HEK293 (cell line): ENCODE data around the gene ZDHHC8.

Experiments used
- YY1 ChIP-seq: fragments of 450-650 bp; formaldehyde crosslinking; IDR thresholded peaks from 2 replicates; pipeline ENCODE4 v1.5.1; 2018; ENCODE audit warnings: missing biosample characterization, missing genetic modification characterization
- ZNF510 ChIP-seq: fragments of 450-650 bp; formaldehyde crosslinking; IDR thresholded peaks from 2 replicates; pipeline ENCODE4 v1.5.1; 2018; ENCODE audit warnings: mild to moderate bottlenecking, missing genetic modification characterization, missing biosample characterization; ENCODE audit not compliant: insufficient replicate concordance
- ZNF558 ChIP-seq: fragments of 450-650 bp; formaldehyde crosslinking; IDR thresholded peaks from 2 replicates; pipeline ENCODE4 v1.5.1; 2016; ENCODE audit warnings: missing biosample characterization, missing genetic modification characterization

DNA sequence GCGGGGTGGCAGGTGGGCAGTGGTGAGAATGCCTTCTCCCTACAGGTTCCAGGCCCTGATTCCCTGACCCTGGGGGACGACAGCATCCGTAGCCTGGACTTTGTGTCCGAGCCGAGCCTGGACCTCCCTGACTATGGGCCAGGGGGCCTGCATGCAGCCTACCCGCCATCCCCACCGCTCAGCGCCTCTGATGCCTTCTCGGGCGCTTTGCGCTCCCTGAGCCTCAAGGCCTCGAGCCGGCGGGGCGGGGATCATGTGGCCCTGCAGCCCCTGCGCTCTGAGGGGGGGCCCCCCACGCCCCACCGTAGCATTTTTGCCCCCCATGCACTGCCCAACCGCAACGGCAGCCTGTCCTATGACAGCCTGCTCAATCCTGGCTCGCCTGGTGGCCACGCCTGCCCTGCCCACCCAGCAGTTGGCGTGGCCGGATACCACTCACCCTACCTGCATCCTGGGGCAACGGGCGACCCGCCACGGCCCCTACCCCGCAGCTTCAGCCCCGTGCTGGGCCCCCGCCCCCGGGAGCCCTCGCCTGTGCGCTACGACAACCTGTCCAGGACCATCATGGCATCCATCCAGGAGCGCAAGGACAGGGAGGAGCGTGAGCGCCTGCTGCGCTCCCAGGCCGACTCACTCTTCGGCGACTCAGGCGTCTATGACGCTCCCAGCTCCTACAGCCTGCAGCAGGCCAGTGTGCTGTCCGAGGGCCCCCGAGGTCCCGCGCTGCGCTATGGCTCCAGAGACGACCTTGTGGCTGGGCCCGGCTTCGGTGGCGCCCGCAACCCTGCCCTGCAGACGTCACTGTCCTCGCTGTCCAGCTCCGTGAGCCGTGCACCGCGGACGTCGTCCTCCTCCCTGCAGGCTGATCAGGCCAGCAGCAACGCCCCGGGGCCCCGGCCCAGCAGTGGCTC, 11.4 kb downstream of the ZDHHC8 start:
- TF ChIP-seq ZNF510 (tag by site-specific recombination) (no peak), YY1 (no peak), ZNF558 (tag by site-specific recombination) (no peak)
